Smooth muscle cell (in vitro differentiated cells): Measurements from ENCODE around the gene GJA3. TPM values are rescaled to one million over a fixed set of nuclear protein-coding genes. Genes with fewer than 3 reads are reported as not detected.
A peak's percentile ranks its signal among the peaks of the same experiment; 100 is the strongest.

Experiments used
- DNase-seq: peaks from one replicate; lab custom pipeline; 2025; ENCODE audit not compliant: unreplicated experiment; lab: John Stamatoyannopoulos, UW
- H2AFZ ChIP-seq: fragments of 200-600 bp; sonication (generic); 2 replicates; pipeline ENCODE4 v1.6.0; 2016; ENCODE audit warnings: antibody characterized with exemption, low read depth, mild to moderate bottlenecking
- H3F3A ChIP-seq: fragments of 200-600 bp; sonication (generic); 2 replicates; pipeline ENCODE4 v1.6.0; 2017; ENCODE audit warnings: antibody characterized with exemption, low read depth
- H3K27ac ChIP-seq: fragments of 200-600 bp; sonication (generic); 2 replicates; pipeline ENCODE4 v1.5.1; 2016; ENCODE audit warnings: low read depth, mild to moderate bottlenecking
- H3K27me3 ChIP-seq: fragments of 200-600 bp; sonication (generic); 2 replicates; pipeline ENCODE4 v1.6.1; 2016; ENCODE audit warnings: low read depth, mild to moderate bottlenecking
- H3K36me3 ChIP-seq: fragments of 200-600 bp; sonication (generic); 2 replicates; pipeline ENCODE4 v1.5.1; 2016; ENCODE audit warnings: low read depth
- H3K4me1 ChIP-seq: fragments of 200-600 bp; sonication (generic); 2 replicates; pipeline ENCODE4 v1.5.1; 2016; ENCODE audit warnings: low read depth
- H3K4me2 ChIP-seq: fragments of 200-600 bp; sonication (generic); 2 replicates; pipeline ENCODE4 v1.6.0; 2016; ENCODE audit warnings: mild to moderate bottlenecking
- H3K4me3 ChIP-seq: fragments of 200-600 bp; sonication (generic); 2 replicates; pipeline ENCODE4 v1.5.1; 2016; ENCODE audit warnings: mild to moderate bottlenecking
- H3K79me2 ChIP-seq: fragments of 200-600 bp; sonication (generic); 2 replicates; pipeline ENCODE4 v1.6.0; 2016; ENCODE audit warnings: low read depth, mild to moderate bottlenecking
- H3K9ac ChIP-seq: fragments of 200-600 bp; sonication (generic); 2 replicates; pipeline ENCODE4 v1.6.0; 2016; ENCODE audit warnings: low read depth
- H3K9me3 ChIP-seq: fragments of 200-600 bp; sonication (generic); replicated peaks from 2 replicates; pipeline ENCODE4 v1.5.1; 2016; ENCODE audit warnings: low read depth
- H4K20me1 ChIP-seq: fragments of 200-600 bp; sonication (generic); 2 replicates; pipeline ENCODE4 v1.6.0; 2016; ENCODE audit warnings: low read depth
- WGBS: methylation state at CpG from one replicate; pipeline ENCODE4 v1.1.7; 2016; ENCODE audit warnings: low lambda C conversion rate; 5-methylcytosine and 5-hydroxymethylcytosine counted together
- polyA plus RNA-seq: library from polyadenylated mRNA; unstranded; fragments of >200 nt; fragmentation: Nextera tagmentation; extraction: Ambion mirVana; gene quantifications from 2 replicates; pipeline ENCODE4 v1.2.1, GENCODE V29; 2016
- total RNA-seq: library from RNA; depleted of rRNA; stranded (reverse); fragments of >200 nt; gene quantifications from 2 replicates; pipeline ENCODE4 v1.2.3, GENCODE V29; 2014
- TF ChIP-seq, protein P1 (sequence below): fragments of 200-600 bp; sonication (generic); IDR thresholded peaks from 2 replicates; pipeline ENCODE4 v1.5.1; 2017; ENCODE audit warnings: borderline replicate concordance, mild to moderate bottlenecking, antibody characterized with exemption; ENCODE audit not compliant: insufficient read depth, poor library complexity, severe bottlenecking

The GJA3 gene
- total and polyA plus RNA-seq, 2 experiments from 2014 or later: 1.3 to 1.5 TPM

DNA sequence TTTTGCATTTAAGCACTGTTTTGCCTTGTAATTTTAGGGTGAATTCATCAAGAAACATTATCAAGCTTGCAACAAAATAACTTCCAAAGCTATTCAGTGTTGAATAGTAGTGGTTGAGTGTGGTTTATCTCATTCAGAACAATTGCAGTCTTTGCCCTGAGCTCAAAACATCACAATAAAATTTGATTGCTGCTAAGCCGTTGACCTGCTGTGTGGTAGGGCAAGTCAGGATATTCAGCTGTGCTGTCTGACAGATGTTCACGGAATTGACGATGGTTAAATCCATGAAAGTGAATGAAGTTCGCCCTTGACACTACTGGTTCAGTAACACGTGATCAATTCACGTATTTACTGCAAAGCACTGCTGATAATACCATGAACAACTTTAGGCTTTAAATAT lies 66.9 kb downstream of the GJA3 start:
- Histone ChIP-seq H3F3A (peaks cover 14% of the 10 kb centered on the region), H3K79me2 (no peaks in the 10 kb centered on the region), H3K4me1 (no peaks in the 10 kb centered on the region), H3K27ac (no peak overlapping the region), H3K9ac (no peak overlapping the region), H2AFZ (no peak overlapping the region), H3K36me3 (no peaks in the 10 kb centered on the region), H3K9me3 (no peaks in the 10 kb centered on the region), H4K20me1 (no peaks in the 10 kb centered on the region), H3K4me2 (no peak overlapping the region), H3K4me3 (no peak overlapping the region), H3K27me3 (no peaks in the 10 kb centered on the region)
- DNase-seq: no peak
- 76% methylated on average over 6 of the region's 6 CpGs for WGBS
- TF ChIP-seq, protein P1, sequence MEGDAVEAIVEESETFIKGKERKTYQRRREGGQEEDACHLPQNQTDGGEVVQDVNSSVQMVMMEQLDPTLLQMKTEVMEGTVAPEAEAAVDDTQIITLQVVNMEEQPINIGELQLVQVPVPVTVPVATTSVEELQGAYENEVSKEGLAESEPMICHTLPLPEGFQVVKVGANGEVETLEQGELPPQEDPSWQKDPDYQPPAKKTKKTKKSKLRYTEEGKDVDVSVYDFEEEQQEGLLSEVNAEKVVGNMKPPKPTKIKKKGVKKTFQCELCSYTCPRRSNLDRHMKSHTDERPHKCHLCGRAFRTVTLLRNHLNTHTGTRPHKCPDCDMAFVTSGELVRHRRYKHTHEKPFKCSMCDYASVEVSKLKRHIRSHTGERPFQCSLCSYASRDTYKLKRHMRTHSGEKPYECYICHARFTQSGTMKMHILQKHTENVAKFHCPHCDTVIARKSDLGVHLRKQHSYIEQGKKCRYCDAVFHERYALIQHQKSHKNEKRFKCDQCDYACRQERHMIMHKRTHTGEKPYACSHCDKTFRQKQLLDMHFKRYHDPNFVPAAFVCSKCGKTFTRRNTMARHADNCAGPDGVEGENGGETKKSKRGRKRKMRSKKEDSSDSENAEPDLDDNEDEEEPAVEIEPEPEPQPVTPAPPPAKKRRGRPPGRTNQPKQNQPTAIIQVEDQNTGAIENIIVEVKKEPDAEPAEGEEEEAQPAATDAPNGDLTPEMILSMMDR: no peak

DNA sequence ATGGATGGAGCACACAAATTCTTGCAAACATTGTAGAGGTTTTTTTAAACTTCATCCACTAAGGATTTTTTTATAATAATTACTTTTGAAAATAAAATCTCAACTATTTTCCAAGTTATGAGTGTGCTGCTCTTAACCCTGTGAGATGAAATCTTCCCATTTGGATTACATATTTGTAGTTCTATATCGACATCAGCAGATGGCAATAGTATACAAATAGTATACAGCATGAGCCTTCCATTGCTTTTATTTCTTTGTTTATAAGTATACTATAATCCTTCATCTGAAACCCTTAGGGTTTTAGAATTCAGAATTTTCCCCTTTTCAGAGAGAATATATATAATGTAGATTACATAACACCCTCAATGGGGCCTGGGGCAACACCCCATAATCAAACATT lies 70.5 kb downstream of the GJA3 start:
- TF ChIP-seq, protein P1: peak; percentile 12
- no peak overlapping the region for H3K9ac ChIP-seq
- no peak overlapping the region for H3K4me2 ChIP-seq

More for the DNA sequence above, 70.5 kb downstream of the GJA3 start:
- Histone ChIP-seq H2AFZ (no peak overlapping the region), H3K36me3 (peaks cover 19% of the 10 kb centered on the region), H3F3A (peaks cover 14% of the 10 kb centered on the region), H3K27ac (no peak overlapping the region), H3K4me3 (no peak overlapping the region), H4K20me1 (peaks cover 5% of the 10 kb centered on the region), H3K4me1 (no peaks in the 10 kb centered on the region), H3K27me3 (no peaks in the 10 kb centered on the region), H3K9me3 (no peaks in the 10 kb centered on the region), H3K79me2 (no peaks in the 10 kb centered on the region)
- WGBS: 95% methylated on average over 1 of the region's 1 CpG
- no peak for DNase-seq

Other genes with a start within 250 kb of the GJA3 start
- 107 and 156 TPM in 2 replicates for gene ZMYM2, start 202.3 kb downstream of the GJA3 start, total RNA-seq
- gene ZMYM2, start 202.3 kb downstream of the GJA3 start, polyA plus RNA-seq: 29.9 and 36.7 TPM in 2 replicates
- 101 and 115 TPM in 2 replicates for gene GJB2, start 31.9 kb upstream of the GJA3 start, total RNA-seq
- 42.9 and 83.7 TPM in 2 replicates for gene GJB2, start 31.9 kb upstream of the GJA3 start, polyA plus RNA-seq
- 35.3 and 55.6 TPM in 2 replicates for gene GJB6, start 71.3 kb upstream of the GJA3 start, total RNA-seq
- 8.4 and 14.7 TPM in 2 replicates for gene GJB6, start 71.3 kb upstream of the GJA3 start, polyA plus RNA-seq